Smooth muscle cell (in vitro differentiated cells): ENCODE measurements around the gene MRM3. TPM values are rescaled to one million over a fixed set of nuclear protein-coding genes. Genes with fewer than 3 reads are reported as not detected.

Experiments
- DNase-seq: peaks from one replicate; lab custom pipeline; 2025; ENCODE audit not compliant: unreplicated experiment; lab: John Stamatoyannopoulos, UW
- H2AFZ ChIP-seq: fragments of 200-600 bp; sonication (generic); 2 replicates; pipeline ENCODE4 v1.6.0; 2016; ENCODE audit warnings: antibody characterized with exemption, low read depth, mild to moderate bottlenecking
- H3F3A ChIP-seq: fragments of 200-600 bp; sonication (generic); 2 replicates; pipeline ENCODE4 v1.6.0; 2017; ENCODE audit warnings: antibody characterized with exemption, low read depth
- H3K27ac ChIP-seq: fragments of 200-600 bp; sonication (generic); 2 replicates; pipeline ENCODE4 v1.5.1; 2016; ENCODE audit warnings: low read depth, mild to moderate bottlenecking
- H3K27me3 ChIP-seq: fragments of 200-600 bp; sonication (generic); 2 replicates; pipeline ENCODE4 v1.6.1; 2016; ENCODE audit warnings: low read depth, mild to moderate bottlenecking
- H3K36me3 ChIP-seq: fragments of 200-600 bp; sonication (generic); 2 replicates; pipeline ENCODE4 v1.5.1; 2016; ENCODE audit warnings: low read depth
- H3K4me1 ChIP-seq: fragments of 200-600 bp; sonication (generic); 2 replicates; pipeline ENCODE4 v1.5.1; 2016; ENCODE audit warnings: low read depth
- H3K4me2 ChIP-seq: fragments of 200-600 bp; sonication (generic); 2 replicates; pipeline ENCODE4 v1.6.0; 2016; ENCODE audit warnings: mild to moderate bottlenecking
- H3K4me3 ChIP-seq: fragments of 200-600 bp; sonication (generic); 2 replicates; pipeline ENCODE4 v1.5.1; 2016; ENCODE audit warnings: mild to moderate bottlenecking
- H3K79me2 ChIP-seq: fragments of 200-600 bp; sonication (generic); 2 replicates; pipeline ENCODE4 v1.6.0; 2016; ENCODE audit warnings: low read depth, mild to moderate bottlenecking
- H3K9ac ChIP-seq: fragments of 200-600 bp; sonication (generic); 2 replicates; pipeline ENCODE4 v1.6.0; 2016; ENCODE audit warnings: low read depth
- H3K9me3 ChIP-seq: fragments of 200-600 bp; sonication (generic); replicated peaks from 2 replicates; pipeline ENCODE4 v1.5.1; 2016; ENCODE audit warnings: low read depth
- H4K20me1 ChIP-seq: fragments of 200-600 bp; sonication (generic); 2 replicates; pipeline ENCODE4 v1.6.0; 2016; ENCODE audit warnings: low read depth
- CTCF ChIP-seq: fragments of 200-600 bp; sonication (generic); IDR thresholded peaks from 2 replicates; pipeline ENCODE4 v1.5.1; 2017; ENCODE audit warnings: borderline replicate concordance, mild to moderate bottlenecking, antibody characterized with exemption; ENCODE audit not compliant: insufficient read depth, poor library complexity, severe bottlenecking
- WGBS: methylation state at CpG from one replicate; pipeline ENCODE4 v1.1.7; 2016; ENCODE audit warnings: low lambda C conversion rate; 5-methylcytosine and 5-hydroxymethylcytosine counted together
- polyA plus RNA-seq: library from polyadenylated mRNA; unstranded; fragments of >200 nt; fragmentation: Nextera tagmentation; extraction: Ambion mirVana; gene quantifications from 2 replicates; pipeline ENCODE4 v1.2.1, GENCODE V29; 2016
- total RNA-seq: library from RNA; depleted of rRNA; stranded (reverse); fragments of >200 nt; gene quantifications from 2 replicates; pipeline ENCODE4 v1.2.3, GENCODE V29; 2014

The MRM3 gene
- total and polyA plus RNA-seq, 2 experiments from 2014 or later, result 8.7 to 12.8 TPM

DNA sequence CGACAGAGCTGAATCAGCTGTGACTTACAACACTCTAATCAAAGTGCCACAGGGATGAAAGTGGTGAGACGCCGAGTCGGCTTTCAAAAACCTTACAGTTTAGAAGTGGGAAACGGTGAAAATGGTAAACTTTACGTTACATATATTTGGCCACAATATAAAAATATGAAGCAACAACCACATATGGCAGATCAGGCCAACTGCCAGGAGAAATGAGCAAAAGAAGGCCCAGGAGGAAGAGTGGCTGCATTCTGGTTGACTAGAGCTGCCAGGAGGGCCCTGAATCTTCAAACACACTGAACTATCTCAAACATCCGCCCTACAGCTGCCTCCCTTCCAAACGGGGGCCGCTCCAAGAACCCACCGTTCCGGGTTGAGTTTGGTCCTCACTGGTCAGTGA lies 56.3 kb downstream of the MRM3 start:
- Histone ChIP-seq H3K9ac (no peak overlapping the region), H3F3A (peaks cover 8% of the 10 kb centered on the region), H3K36me3 (no peaks in the 10 kb centered on the region), H3K79me2 (peaks cover 67% of the 10 kb centered on the region), H3K27me3 (no peaks in the 10 kb centered on the region), H3K4me3 (no peak overlapping the region), H3K9me3 (no peaks in the 10 kb centered on the region), H3K4me1 (no peaks in the 10 kb centered on the region), H3K4me2 (no peak overlapping the region), H4K20me1 (peaks cover 86% of the 10 kb centered on the region), H3K27ac (no peak overlapping the region), H2AFZ (no peak overlapping the region)
- DNase-seq, result no peak
- 82% methylated on average over 11 of the region's 11 CpGs for WGBS
- no peak for TF ChIP-seq CTCF

GRCh38 chr17:841313-841712 lies 59.2 kb downstream of the MRM3 start:
- Histone ChIP-seq H4K20me1 (peaks cover 97% of the 10 kb centered on the region), H3K4me2 (no peak overlapping the region), H3F3A (no peaks in the 10 kb centered on the region), H3K27me3 (no peaks in the 10 kb centered on the region), H2AFZ (no peak overlapping the region), H3K9me3 (no peaks in the 10 kb centered on the region), H3K36me3 (no peaks in the 10 kb centered on the region), H3K4me3 (no peak overlapping the region), H3K9ac (no peak overlapping the region), H3K4me1 (no peaks in the 10 kb centered on the region), H3K79me2 (peaks cover 84% of the 10 kb centered on the region), H3K27ac (no peak overlapping the region)
- WGBS, result 83% methylated on average over 33 of the region's 33 CpGs
- DNase-seq, result no peak
- no peak for TF ChIP-seq CTCF

Other genes with a start within 250 kb of the MRM3 start
- gene VPS53, start 67.5 kb upstream of the MRM3 start, total RNA-seq, result 18.6 and 24.4 TPM in 2 replicates
- gene VPS53, start 67.5 kb upstream of the MRM3 start, polyA plus RNA-seq, result 9.6 and 12.0 TPM in 2 replicates
- 20.1 and 23.0 TPM in 2 replicates for gene TLCD3A, start 49.8 kb upstream of the MRM3 start, total RNA-seq
- gene TLCD3A, start 49.8 kb upstream of the MRM3 start, polyA plus RNA-seq, result 21.9 and 25.9 TPM in 2 replicates
- gene GEMIN4, start 30.1 kb upstream of the MRM3 start, total RNA-seq, result 9.0 and 18.8 TPM in 2 replicates
- 10.2 and 10.5 TPM in 2 replicates for gene GEMIN4, start 30.1 kb upstream of the MRM3 start, polyA plus RNA-seq
- gene GLOD4, start 73 bp upstream of the MRM3 start, total RNA-seq, result 53.5 and 66.3 TPM in 2 replicates
- 47.2 and 61.8 TPM in 2 replicates for gene GLOD4, start 73 bp upstream of the MRM3 start, polyA plus RNA-seq
- 58.3 and 89.0 TPM in 2 replicates for gene NXN, start 197.4 kb downstream of the MRM3 start, total RNA-seq
- gene NXN, start 197.4 kb downstream of the MRM3 start, polyA plus RNA-seq, result 78.6 and 81.8 TPM in 2 replicates
- gene TIMM22, start 214.8 kb downstream of the MRM3 start, total RNA-seq, result 13.7 and 18.4 TPM in 2 replicates
- 24.0 and 27.9 TPM in 2 replicates for gene TIMM22, start 214.8 kb downstream of the MRM3 start, polyA plus RNA-seq